K562 (cell line): ENCODE data around the gene ULBP2. TPM values are rescaled to one million over a fixed set of nuclear protein-coding genes. Genes with fewer than 3 reads are reported as not detected.

ENCODE experiments used
- BHLHE40 ChIP-seq: IDR thresholded peaks from 2 replicates; pipeline ENCODE4 v1.6.1; 2011; ENCODE audit warnings: low read length, improper control_type of control experiment
- CBX1 ChIP-seq: sonication (generic); IDR thresholded peaks from 2 replicates; pipeline ENCODE4 v1.6.1; 2016; ENCODE audit warnings: antibody characterized with exemption, low read depth, mild to moderate bottlenecking
- CTBP1 ChIP-seq: fragments of 450-650 bp; IDR thresholded peaks from 2 replicates; pipeline ENCODE4 v1.6.1; 2016; ENCODE audit warnings: borderline replicate concordance
- EZH2 ChIP-seq: IDR thresholded peaks from 2 replicates; pipeline ENCODE4 v1.6.1; 2012; ENCODE audit warnings: low read depth, mild to moderate bottlenecking, inconsistent platforms, low read length, borderline replicate concordance
- HEY1 ChIP-seq: fragments of 250-450 bp; sonication (Bioruptor Pico); IDR thresholded peaks from 2 replicates; pipeline ENCODE4 v1.5.0; 2020; ENCODE audit warnings: mild to moderate bottlenecking, moderate library complexity, borderline replicate concordance
- HMG20A ChIP-seq: fragments of 450-650 bp; formaldehyde crosslinking; conservative IDR thresholded peaks from 2 replicates; pipeline ENCODE4 v1.4.0; 2020; ENCODE audit warnings: mild to moderate bottlenecking, mixed read lengths
- HNRNPL ChIP-seq: fragments of 200-400 bp; formaldehyde crosslinking; IDR thresholded peaks from 2 replicates; pipeline ENCODE4 v1.6.1; 2017; ENCODE audit warnings: low read depth, mild to moderate bottlenecking, low read length
- ILK ChIP-seq: fragments of 450-650 bp; IDR thresholded peaks from 2 replicates; pipeline ENCODE4 v1.6.1; 2016; ENCODE audit warnings: missing genetic modification characterization, low read depth, mild to moderate bottlenecking, missing compliant biosample characterization, moderate library complexity, borderline replicate concordance
- NEUROD1 ChIP-seq: fragments of 150-350 bp; IDR thresholded peaks from 2 replicates; pipeline ENCODE4 v1.6.1; 2014; ENCODE audit warnings: borderline replicate concordance, low read length, low read depth; ENCODE audit not compliant: partially characterized antibody
- PBX2 ChIP-seq, 2 experiments: IDR thresholded peaks in 1 of 2; conservative IDR thresholded peaks in 1 of 2; 2 replicates each; pipeline ENCODE4 v1.6.1; 2016; ENCODE audit warnings: low read depth in 2 of 2, mild to moderate bottlenecking in 1 of 2, missing compliant biosample characterization in 1 of 2, missing genetic modification characterization in 1 of 2, moderate library complexity in 1 of 2
- RBM17 ChIP-seq: fragments of 200-400 bp; formaldehyde crosslinking; IDR thresholded peaks from 2 replicates; pipeline ENCODE4 v1.6.1; 2017; ENCODE audit warnings: low read depth, mild to moderate bottlenecking, low read length, borderline replicate concordance
- RCOR1 ChIP-seq, 2 experiments: IDR thresholded peaks; 2 replicates each; pipeline ENCODE4 v1.6.1; 2012; ENCODE audit warnings: low read depth in 2 of 2, low read length in 2 of 2, borderline replicate concordance in 1 of 2, improper control_type of control experiment in 1 of 2
- SFPQ ChIP-seq: fragments of 200-400 bp; formaldehyde crosslinking; IDR thresholded peaks from 2 replicates; pipeline ENCODE4 v1.6.1; 2017; ENCODE audit warnings: mild to moderate bottlenecking, low read depth, low read length, moderate library complexity
- TEAD2 ChIP-seq: fragments of 450-650 bp; IDR thresholded peaks from 2 replicates; pipeline ENCODE4 v1.6.1; 2016; ENCODE audit warnings: missing genetic modification characterization, control low read depth, missing compliant biosample characterization
- ZBTB33 ChIP-seq: sonication (generic); formaldehyde crosslinking; IDR thresholded peaks from 2 replicates; pipeline ENCODE4 v1.8.1; 2023; ENCODE audit warnings: mild to moderate bottlenecking, missing genetic modification reagents
- ZNF740 ChIP-seq, 3 experiments: fragments of 200-800 bp in 1 of 3; sonication (Bioruptor generic) in 1 of 3; sonication (generic) in 1 of 3; formaldehyde crosslinking in 1 of 3; IDR thresholded peaks; 2 replicates each; pipeline versions ENCODE4 v1.6.1 to v1.8.0; 2016 to 2022; ENCODE audit warnings: mild to moderate bottlenecking in 2 of 3, missing compliant biosample characterization in 2 of 3, missing genetic modification characterization in 2 of 3, missing genetic modification reagents in 1 of 3
- polyA plus RNA-seq, 8 experiments: library from polyadenylated mRNA; depleted of rRNA in 4 of 8; stranded (reverse) in 5 of 8; unstranded in 3 of 8; fragments of >200 nt; fragmentation: Nextera tagmentation in 2 of 8; fragmentation: Illumina TruSeq in 1 of 8; extraction: Ambion mirVana in 2 of 8; extraction: Trizol in 1 of 8; gene quantifications; 2 replicates each; pipeline versions ENCODE4 v1.2.1 to v1.2.3, GENCODE V29; 2011 to 2014; ENCODE audit warnings: inconsistent platforms in 1 of 8, missing spikeins in 1 of 8
- total RNA-seq, 7 experiments: library from RNA; depleted of rRNA in 6 of 7; stranded (reverse); fragments of >200 nt in 6 of 7; fragmentation: Illumina TruSeq in 2 of 7; extraction: Trizol in 2 of 7; gene quantifications; 2 replicates each; pipeline versions ENCODE4 v1.2.1 to v1.2.3, GENCODE V29; 2011 to 2021; ENCODE audit warnings: low replicate concordance in 1 of 7

Gene ULBP2
- total and polyA plus RNA-seq, 9 of the 15 experiments (the other 6 are each of a cell fraction or from before 2014, with no cell fraction given) = 0.50 to 5.3 (median 1.2) TPM

GRCh38 chr6:149925974-149926777, 15.6 kb upstream of the ULBP2 start (continued):
- TF ChIP-seq ZBTB33 (no peak; the same call in 1 of the 2 replicates), EZH2 (no peak), HEY1 (CRISPR knock-in tag) (no peak), TEAD2 (tag) (no peak), HMG20A (CRISPR knock-in tag) (no peak), RBM17 (no peak), ZNF740 (CRISPR knock-in tag; IDR thresholded peaks at IDR 0.05) (0 out of 2 replicates have a peak, but pooled peaks have one; percentile 16), ZNF740 (tag; IDR thresholded peaks at IDR 0.05) (no peak), CTBP1 (no peak; the same call in 1 of the 2 replicates), ILK (tag) (no peak), CBX1 (0 out of 2 replicates have a peak, but pooled peaks have one; percentile 12), RCOR1 (IDR thresholded peaks at IDR 0.05; ENCODE audit: borderline replicate concordance in 1 of 2, low read depth in 2 of 2, low read length in 2 of 2) (peak in 1 of 2 experiments; percentile 69; a peak in 2 of 4 replicates), NEUROD1 (peak; percentile 32), BHLHE40 (no peak), SFPQ (no peak), HNRNPL (no peak), PBX2 (CRISPR knock-in tag; IDR thresholded peaks at IDR 0.05; ENCODE audit: low read depth) (no peak), PBX2 (tag; conservative IDR thresholded peaks at IDR 0.05; ENCODE audit: low read depth) (no peak)
